ENCODE results near the gene VPS37C. TPM values are rescaled to one million over a fixed set of nuclear protein-coding genes. Genes with fewer than 3 reads are reported as not detected.

VPS37C gene
- total and polyA plus RNA-seq, 10 of the 15 experiments (the other 5 are each of a cell fraction or from before 2014, with no cell fraction given) = 0.39 to 16.5 (median 7.8) TPM

- DNase-seq (ENCODE audit: low read depth, low spot score) (no peak), ATAC-seq (no peak), FAIRE-seq (no peak)
- ChIA-PET RAD21 (ENCODE audit: unreplicated experiment) (interaction anchor here (0.8 to 2.7 kb wide), 12 partner anchors 8 to 355 kb away, joined by 3 to 18 read pairs (median 6); partner anchors contain the start of gene VPS37C), POLR2A (interaction anchor here (0.7 kb wide), 1 partner anchor 219 kb away, joined by 3 read pairs; no protein-coding TSS in a partner anchor), CTCF (interaction anchor here (0.8 to 5.2 kb wide), 31 partner anchors 9 to 424 kb away, joined by 3 to 72 read pairs (median 4); partner anchors contain the start of gene VPS37C), SMC1A (ENCODE audit: uncharacterized antibody, unreplicated experiment) (interaction anchor here (0.8 to 4.1 kb wide), 20 partner anchors 8 to 411 kb away, joined by 3 to 44 read pairs (median 4); partner anchors contain the start of gene TMEM109)
- no peak overlapping the region for H3K9ac ChIP-seq (ENCODE audit: control insufficient read depth, insufficient read depth, low read length)
- no peak for TF ChIP-seq NR2F1 (conservative IDR thresholded peaks at IDR 0.05)
- peak; percentile 56; the same call in 1 of the 2 replicates for TF ChIP-seq RAD51 (IDR thresholded peaks at IDR 0.05)
- TF ChIP-seq RELA (IDR thresholded peaks at IDR 0.05; ENCODE audit: borderline replicate concordance, partially characterized antibody) = no peak
- TF ChIP-seq USF2 (IDR thresholded peaks at IDR 0.05; ENCODE audit: borderline replicate concordance, low read depth, low read length) = no peak
- TF ChIP-seq CREB1 (IDR thresholded peaks at IDR 0.05; ENCODE audit: low read depth) = no peak
- no peak for TF ChIP-seq HDGF (IDR thresholded peaks at IDR 0.05)
- TF ChIP-seq BHLHE40 (IDR thresholded peaks at IDR 0.05; ENCODE audit: borderline replicate concordance in 1 of 2, low read depth in 2 of 2, low read length in 1 of 2) = peak in 1 of 2 experiments; percentile 21; a peak in 1 of 4 replicates
- no peak for TF ChIP-seq ATF7 (IDR thresholded peaks at IDR 0.05; ENCODE audit: low read depth)
- no peak for TF ChIP-seq CBX3 (IDR thresholded peaks at IDR 0.05; ENCODE audit: borderline replicate concordance, low read depth)
- no peak for TF ChIP-seq MEF2A (IDR thresholded peaks at IDR 0.05; ENCODE audit: insufficient read depth, low read depth, low read length)
- TF ChIP-seq ZNF24 (IDR thresholded peaks at IDR 0.05) = no peak
- TF ChIP-seq BRCA1 (IDR thresholded peaks at IDR 0.05; ENCODE audit: low read depth, low read length) = no peak
- no peak for TF ChIP-seq RB1 (IDR thresholded peaks at IDR 0.05; ENCODE audit: borderline replicate concordance)
- TF ChIP-seq, protein P1, sequence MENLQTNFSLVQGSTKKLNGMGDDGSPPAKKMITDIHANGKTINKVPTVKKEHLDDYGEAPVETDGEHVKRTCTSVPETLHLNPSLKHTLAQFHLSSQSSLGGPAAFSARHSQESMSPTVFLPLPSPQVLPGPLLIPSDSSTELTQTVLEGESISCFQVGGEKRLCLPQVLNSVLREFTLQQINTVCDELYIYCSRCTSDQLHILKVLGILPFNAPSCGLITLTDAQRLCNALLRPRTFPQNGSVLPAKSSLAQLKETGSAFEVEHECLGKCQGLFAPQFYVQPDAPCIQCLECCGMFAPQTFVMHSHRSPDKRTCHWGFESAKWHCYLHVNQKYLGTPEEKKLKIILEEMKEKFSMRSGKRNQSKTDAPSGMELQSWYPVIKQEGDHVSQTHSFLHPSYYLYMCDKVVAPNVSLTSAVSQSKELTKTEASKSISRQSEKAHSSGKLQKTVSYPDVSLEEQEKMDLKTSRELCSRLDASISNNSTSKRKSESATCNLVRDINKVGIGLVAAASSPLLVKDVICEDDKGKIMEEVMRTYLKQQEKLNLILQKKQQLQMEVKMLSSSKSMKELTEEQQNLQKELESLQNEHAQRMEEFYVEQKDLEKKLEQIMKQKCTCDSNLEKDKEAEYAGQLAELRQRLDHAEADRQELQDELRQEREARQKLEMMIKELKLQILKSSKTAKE (IDR thresholded peaks at IDR 0.05; ENCODE audit: low read depth, poor library complexity, severe bottlenecking) = no peak
- H3K36me3 ChIP-seq (ENCODE audit: control insufficient read depth in 2 of 2, insufficient read depth in 2 of 2, low read length in 1 of 2) = no peaks in the 10 kb centered on the region
- in situ Hi-C loops (cut with MboI) (no loop called here), intact Hi-C loops (cut with micrococcal nuclease; ENCODE audit: unreplicated experiment) (no loop called here)
- no peak overlapping the region for H2AFZ ChIP-seq (ENCODE audit: control insufficient read depth, low read depth, low read length)
- H3K4me3 ChIP-seq = no peak overlapping the region
- H3K27me3 ChIP-seq (replicated peaks in 1 of 2; ENCODE audit: control insufficient read depth in 2 of 2, insufficient read depth in 2 of 2, low read length in 1 of 2) = no peaks in the 10 kb centered on the region
- no peak overlapping the region for H3K4me2 ChIP-seq (ENCODE audit: control insufficient read depth, insufficient read depth)
- H3K79me2 ChIP-seq (ENCODE audit: control insufficient read depth, insufficient read depth, low read length) = no peaks in the 10 kb centered on the region
- H3K9me3 ChIP-seq (replicated peaks; ENCODE audit: control insufficient read depth, insufficient read depth, low read length) = no peaks in the 10 kb centered on the region
- no peaks in the 10 kb centered on the region for H4K20me1 ChIP-seq (ENCODE audit: control insufficient read depth, insufficient read depth)
- no TSS peak for BruUV-seq (replicated peaks)
- no peak overlapping the region for H3K27ac ChIP-seq (ENCODE audit: control insufficient read depth, insufficient read depth)
- H3K4me1 ChIP-seq (ENCODE audit: control insufficient read depth, insufficient read depth, low read length) = no peaks in the 10 kb centered on the region
- WGBS (ENCODE audit: insufficient coverage, insufficient replicate concordance, low lambda C conversion rate, missing lambda C conversion rate) = 67% methylated on average over 8 of the region's 8 CpGs
Observed at GRCh38 chr11:61186504-61186903, 25.3 kb upstream of the VPS37C start.

Measured in GM12878 (cell line).